HEK293 (cell line): ENCODE results near the gene AADAC.

Experiments
- CTCF ChIA-PET: fragments of 350-600 bp; formaldehyde crosslinking; extraction: SDS; loops from one replicate; lab custom pipeline; 2021; ENCODE audit warnings: antibody characterized with exemption; lab: Yijun Ruan, JAX
- POLR2A ChIA-PET: fragments of 300-600 bp; formaldehyde crosslinking; extraction: SDS; loops from one replicate; lab custom pipeline; 2020; ENCODE audit warnings: antibody characterized with exemption, inconsistent platforms; lab: Yijun Ruan, JAX
- H3K27ac ChIP-seq: fragments of 200-500 bp; sonication (Bioruptor generic); 2 replicates; pipeline ENCODE4 v1.5.1; 2014; ENCODE audit warnings: low read depth, low read length, control low read depth, inconsistent platforms; ENCODE audit errors: extremely low read depth
- H3K36me3 ChIP-seq, 2 experiments: fragments of 200-500 bp in 1 of 2; sonication (Bioruptor generic) in 1 of 2; 1 replicate in 1 of 2; 2 replicates in 1 of 2; pipeline ENCODE4 v1.5.1; 2014 to 2017; ENCODE audit warnings: inconsistent platforms in 2 of 2, low read length in 2 of 2; ENCODE audit not compliant: control insufficient read depth in 2 of 2, insufficient read depth in 1 of 2
- H3K4me1 ChIP-seq: fragments of 200-500 bp; sonication (Bioruptor generic); 2 replicates; pipeline ENCODE4 v1.5.1; 2014; ENCODE audit warnings: mild to moderate bottlenecking, low read length, inconsistent platforms; ENCODE audit not compliant: control insufficient read depth, insufficient read depth
- H3K4me3 ChIP-seq: 2 replicates; pipeline ENCODE4 v1.5.1; 2011; ENCODE audit warnings: low read depth, mild to moderate bottlenecking, control low read depth, low read length, moderate library complexity
- H3K9me3 ChIP-seq: fragments of 200-500 bp; sonication (Bioruptor generic); 2 replicates; pipeline ENCODE4 v1.5.1; 2014; ENCODE audit warnings: low read depth, low read length, inconsistent platforms; ENCODE audit not compliant: control insufficient read depth, insufficient read depth
- HOXA7 ChIP-seq: sonication (generic); formaldehyde crosslinking; IDR thresholded peaks from 2 replicates; pipeline ENCODE4 v1.8.1; 2022; ENCODE audit warnings: missing genetic modification reagents, borderline replicate concordance
- HOXD13 ChIP-seq: sonication (generic); formaldehyde crosslinking; IDR thresholded peaks from 2 replicates; pipeline ENCODE4 v1.8.0; 2022; ENCODE audit warnings: missing genetic modification reagents, borderline replicate concordance
- KLF16 ChIP-seq: fragments of 450-650 bp; formaldehyde crosslinking; IDR thresholded peaks from 2 replicates; pipeline ENCODE4 v1.5.1; 2017; ENCODE audit warnings: missing biosample characterization, missing genetic modification characterization
- MZF1 ChIP-seq: fragments of 450-650 bp; formaldehyde crosslinking; IDR thresholded peaks from 2 replicates; pipeline ENCODE4 v1.5.1; 2017; ENCODE audit warnings: missing biosample characterization, missing genetic modification characterization, borderline replicate concordance
- SCRT2 ChIP-seq: fragments of 450-650 bp; formaldehyde crosslinking; IDR thresholded peaks from 2 replicates; pipeline ENCODE4 v1.5.1; 2016; ENCODE audit warnings: missing biosample characterization, missing genetic modification characterization
- ZNF138 ChIP-seq: fragments of 450-650 bp; formaldehyde crosslinking; IDR thresholded peaks from 2 replicates; pipeline ENCODE4 v1.5.1; 2016; ENCODE audit warnings: missing biosample characterization, missing genetic modification characterization, borderline replicate concordance
- ZNF184 ChIP-seq: fragments of 450-650 bp; IDR thresholded peaks from 2 replicates; pipeline ENCODE4 v1.5.1; 2018; ENCODE audit warnings: missing biosample characterization, mild to moderate bottlenecking, missing genetic modification characterization
- ZNF404 ChIP-seq: fragments of 450-650 bp; formaldehyde crosslinking; IDR thresholded peaks from 2 replicates; pipeline ENCODE4 v1.5.1; 2017; ENCODE audit warnings: missing biosample characterization, missing genetic modification characterization
- ZNF530 ChIP-seq: fragments of 450-650 bp; formaldehyde crosslinking; IDR thresholded peaks from 2 replicates; pipeline ENCODE4 v1.5.1; 2016; ENCODE audit warnings: low read depth, missing biosample characterization, missing genetic modification characterization
- ZNF571 ChIP-seq: fragments of 450-650 bp; formaldehyde crosslinking; IDR thresholded peaks from 2 replicates; pipeline ENCODE4 v1.5.0; 2017; ENCODE audit warnings: missing biosample characterization, missing genetic modification characterization
- ZNF621 ChIP-seq: fragments of 450-650 bp; formaldehyde crosslinking; IDR thresholded peaks from 2 replicates; pipeline ENCODE4 v1.5.1; 2017; ENCODE audit warnings: missing biosample characterization, missing genetic modification characterization
- TF ChIP-seq, protein P1 (sequence below): fragments of 450-650 bp; formaldehyde crosslinking; optimal IDR thresholded peaks from 2 replicates; pipeline ENCODE3; 2016; ENCODE audit warnings: missing biosample characterization, mild to moderate bottlenecking, missing genetic modification characterization
- TF ChIP-seq, protein P2 (sequence below): sonication (generic); formaldehyde crosslinking; IDR thresholded peaks from 2 replicates; pipeline ENCODE4 v1.8.1; 2022; ENCODE audit warnings: mild to moderate bottlenecking, moderate library complexity, missing genetic modification reagents
- TF ChIP-seq, protein P3 (sequence below): fragments of 450-650 bp; formaldehyde crosslinking; IDR thresholded peaks from 2 replicates; pipeline ENCODE4 v1.5.1; 2016; ENCODE audit warnings: missing biosample characterization, missing genetic modification characterization, borderline replicate concordance
- TF ChIP-seq, protein P4 (sequence below): IDR thresholded peaks from 2 replicates; pipeline ENCODE4 v1.6.1; 2011; ENCODE audit warnings: mild to moderate bottlenecking, low read depth, low read length, borderline replicate concordance
- TF ChIP-seq, protein P5 (sequence below): fragments of 450-650 bp; formaldehyde crosslinking; IDR thresholded peaks from 2 replicates; pipeline ENCODE4 v1.5.1; 2016; ENCODE audit warnings: missing biosample characterization, missing genetic modification characterization
- TF ChIP-seq, protein P6 (sequence below): fragments of 450-650 bp; formaldehyde crosslinking; IDR thresholded peaks from 2 replicates; pipeline ENCODE4 v1.5.1; 2016; ENCODE audit warnings: missing biosample characterization, missing genetic modification characterization
- TF ChIP-seq, protein P7 (sequence below): fragments of 450-650 bp; formaldehyde crosslinking; IDR thresholded peaks from 2 replicates; pipeline ENCODE4 v1.5.1; 2016; ENCODE audit warnings: missing biosample characterization, missing genetic modification characterization
- TF ChIP-seq, protein P8 (sequence below): fragments of 450-650 bp; formaldehyde crosslinking; conservative IDR thresholded peaks from 2 replicates; pipeline ENCODE4 v1.5.1; 2016; ENCODE audit warnings: low read depth, missing biosample characterization, missing genetic modification characterization

The AADAC gene, protein sequence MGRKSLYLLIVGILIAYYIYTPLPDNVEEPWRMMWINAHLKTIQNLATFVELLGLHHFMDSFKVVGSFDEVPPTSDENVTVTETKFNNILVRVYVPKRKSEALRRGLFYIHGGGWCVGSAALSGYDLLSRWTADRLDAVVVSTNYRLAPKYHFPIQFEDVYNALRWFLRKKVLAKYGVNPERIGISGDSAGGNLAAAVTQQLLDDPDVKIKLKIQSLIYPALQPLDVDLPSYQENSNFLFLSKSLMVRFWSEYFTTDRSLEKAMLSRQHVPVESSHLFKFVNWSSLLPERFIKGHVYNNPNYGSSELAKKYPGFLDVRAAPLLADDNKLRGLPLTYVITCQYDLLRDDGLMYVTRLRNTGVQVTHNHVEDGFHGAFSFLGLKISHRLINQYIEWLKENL

DNA sequence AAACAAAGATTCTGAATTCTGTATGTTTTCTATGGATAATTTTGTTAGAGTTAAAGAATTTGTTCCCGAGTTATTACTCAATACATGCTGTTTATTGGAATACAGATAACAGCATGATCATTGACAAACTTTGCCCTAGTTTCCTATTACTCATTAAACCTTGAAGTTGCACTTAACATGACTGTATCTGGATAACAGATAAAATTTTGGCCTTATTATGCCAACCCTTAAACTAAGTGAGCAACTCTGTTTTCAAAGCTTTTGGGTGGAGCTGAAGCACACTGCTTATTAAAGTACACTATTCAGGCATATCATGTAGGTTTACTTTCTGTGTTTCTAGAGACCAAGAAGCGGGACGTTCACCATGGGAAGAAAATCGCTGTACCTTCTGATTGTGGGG, at the start of gene AADAC:
Gene AADAC, plus strand, starts transcription at position 318 of the 400 bp plus-strand sequence. Its CDS starts 47 bp downstream, at position 365.
- no peaks in the 10 kb centered on the region for H3K4me1 ChIP-seq
- no peaks in the 10 kb centered on the region for H3K36me3 ChIP-seq
- no peaks in the 10 kb centered on the region for H3K9me3 ChIP-seq
- H3K27ac ChIP-seq, result no peak within 1 kb of the TSS
- ChIA-PET CTCF (no interaction called here), POLR2A (no interaction called here)
- H3K4me3 ChIP-seq, result no peak within 1 kb of the TSS
- TF ChIP-seq ZNF621 (tag by site-specific recombination) (no peak), ZNF184 (tag by site-specific recombination) (no peak), ZNF571 (tag by site-specific recombination) (no peak), HOXD13 (CRISPR knock-in tag) (no peak), MZF1 (no peak), SCRT2 (tag by site-specific recombination) (no peak), KLF16 (tag by site-specific recombination) (no peak), ZNF530 (tag by site-specific recombination) (no peak), ZNF404 (tag by site-specific recombination) (no peak), HOXA7 (CRISPR knock-in tag) (no peak), ZNF138 (tag by site-specific recombination) (no peak)
- TF ChIP-seq, protein P1, sequence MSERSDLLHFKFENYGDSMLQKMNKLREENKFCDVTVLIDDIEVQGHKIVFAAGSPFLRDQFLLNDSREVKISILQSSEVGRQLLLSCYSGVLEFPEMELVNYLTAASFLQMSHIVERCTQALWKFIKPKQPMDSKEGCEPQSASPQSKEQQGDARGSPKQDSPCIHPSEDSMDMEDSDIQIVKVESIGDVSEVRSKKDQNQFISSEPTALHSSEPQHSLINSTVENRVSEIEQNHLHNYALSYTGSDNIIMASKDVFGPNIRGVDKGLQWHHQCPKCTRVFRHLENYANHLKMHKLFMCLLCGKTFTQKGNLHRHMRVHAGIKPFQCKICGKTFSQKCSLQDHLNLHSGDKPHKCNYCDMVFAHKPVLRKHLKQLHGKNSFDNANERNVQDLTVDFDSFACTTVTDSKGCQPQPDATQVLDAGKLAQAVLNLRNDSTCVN (tag by site-specific recombination), result no peak
- TF ChIP-seq, protein P2, sequence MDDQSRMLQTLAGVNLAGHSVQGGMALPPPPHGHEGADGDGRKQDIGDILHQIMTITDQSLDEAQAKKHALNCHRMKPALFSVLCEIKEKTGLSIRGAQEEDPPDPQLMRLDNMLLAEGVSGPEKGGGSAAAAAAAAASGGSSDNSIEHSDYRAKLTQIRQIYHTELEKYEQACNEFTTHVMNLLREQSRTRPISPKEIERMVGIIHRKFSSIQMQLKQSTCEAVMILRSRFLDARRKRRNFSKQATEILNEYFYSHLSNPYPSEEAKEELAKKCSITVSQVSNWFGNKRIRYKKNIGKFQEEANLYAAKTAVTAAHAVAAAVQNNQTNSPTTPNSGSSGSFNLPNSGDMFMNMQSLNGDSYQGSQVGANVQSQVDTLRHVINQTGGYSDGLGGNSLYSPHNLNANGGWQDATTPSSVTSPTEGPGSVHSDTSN (CRISPR knock-in tag), result no peak
- TF ChIP-seq, protein P3, sequence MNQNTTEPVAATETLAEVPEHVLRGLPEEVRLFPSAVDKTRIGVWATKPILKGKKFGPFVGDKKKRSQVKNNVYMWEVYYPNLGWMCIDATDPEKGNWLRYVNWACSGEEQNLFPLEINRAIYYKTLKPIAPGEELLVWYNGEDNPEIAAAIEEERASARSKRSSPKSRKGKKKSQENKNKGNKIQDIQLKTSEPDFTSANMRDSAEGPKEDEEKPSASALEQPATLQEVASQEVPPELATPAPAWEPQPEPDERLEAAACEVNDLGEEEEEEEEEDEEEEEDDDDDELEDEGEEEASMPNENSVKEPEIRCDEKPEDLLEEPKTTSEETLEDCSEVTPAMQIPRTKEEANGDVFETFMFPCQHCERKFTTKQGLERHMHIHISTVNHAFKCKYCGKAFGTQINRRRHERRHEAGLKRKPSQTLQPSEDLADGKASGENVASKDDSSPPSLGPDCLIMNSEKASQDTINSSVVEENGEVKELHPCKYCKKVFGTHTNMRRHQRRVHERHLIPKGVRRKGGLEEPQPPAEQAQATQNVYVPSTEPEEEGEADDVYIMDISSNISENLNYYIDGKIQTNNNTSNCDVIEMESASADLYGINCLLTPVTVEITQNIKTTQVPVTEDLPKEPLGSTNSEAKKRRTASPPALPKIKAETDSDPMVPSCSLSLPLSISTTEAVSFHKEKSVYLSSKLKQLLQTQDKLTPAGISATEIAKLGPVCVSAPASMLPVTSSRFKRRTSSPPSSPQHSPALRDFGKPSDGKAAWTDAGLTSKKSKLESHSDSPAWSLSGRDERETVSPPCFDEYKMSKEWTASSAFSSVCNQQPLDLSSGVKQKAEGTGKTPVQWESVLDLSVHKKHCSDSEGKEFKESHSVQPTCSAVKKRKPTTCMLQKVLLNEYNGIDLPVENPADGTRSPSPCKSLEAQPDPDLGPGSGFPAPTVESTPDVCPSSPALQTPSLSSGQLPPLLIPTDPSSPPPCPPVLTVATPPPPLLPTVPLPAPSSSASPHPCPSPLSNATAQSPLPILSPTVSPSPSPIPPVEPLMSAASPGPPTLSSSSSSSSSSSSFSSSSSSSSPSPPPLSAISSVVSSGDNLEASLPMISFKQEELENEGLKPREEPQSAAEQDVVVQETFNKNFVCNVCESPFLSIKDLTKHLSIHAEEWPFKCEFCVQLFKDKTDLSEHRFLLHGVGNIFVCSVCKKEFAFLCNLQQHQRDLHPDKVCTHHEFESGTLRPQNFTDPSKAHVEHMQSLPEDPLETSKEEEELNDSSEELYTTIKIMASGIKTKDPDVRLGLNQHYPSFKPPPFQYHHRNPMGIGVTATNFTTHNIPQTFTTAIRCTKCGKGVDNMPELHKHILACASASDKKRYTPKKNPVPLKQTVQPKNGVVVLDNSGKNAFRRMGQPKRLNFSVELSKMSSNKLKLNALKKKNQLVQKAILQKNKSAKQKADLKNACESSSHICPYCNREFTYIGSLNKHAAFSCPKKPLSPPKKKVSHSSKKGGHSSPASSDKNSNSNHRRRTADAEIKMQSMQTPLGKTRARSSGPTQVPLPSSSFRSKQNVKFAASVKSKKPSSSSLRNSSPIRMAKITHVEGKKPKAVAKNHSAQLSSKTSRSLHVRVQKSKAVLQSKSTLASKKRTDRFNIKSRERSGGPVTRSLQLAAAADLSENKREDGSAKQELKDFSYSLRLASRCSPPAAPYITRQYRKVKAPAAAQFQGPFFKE (tag by site-specific recombination), result no peak
- TF ChIP-seq, protein P4, sequence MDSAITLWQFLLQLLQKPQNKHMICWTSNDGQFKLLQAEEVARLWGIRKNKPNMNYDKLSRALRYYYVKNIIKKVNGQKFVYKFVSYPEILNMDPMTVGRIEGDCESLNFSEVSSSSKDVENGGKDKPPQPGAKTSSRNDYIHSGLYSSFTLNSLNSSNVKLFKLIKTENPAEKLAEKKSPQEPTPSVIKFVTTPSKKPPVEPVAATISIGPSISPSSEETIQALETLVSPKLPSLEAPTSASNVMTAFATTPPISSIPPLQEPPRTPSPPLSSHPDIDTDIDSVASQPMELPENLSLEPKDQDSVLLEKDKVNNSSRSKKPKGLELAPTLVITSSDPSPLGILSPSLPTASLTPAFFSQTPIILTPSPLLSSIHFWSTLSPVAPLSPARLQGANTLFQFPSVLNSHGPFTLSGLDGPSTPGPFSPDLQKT, result no peak
- TF ChIP-seq, protein P5, sequence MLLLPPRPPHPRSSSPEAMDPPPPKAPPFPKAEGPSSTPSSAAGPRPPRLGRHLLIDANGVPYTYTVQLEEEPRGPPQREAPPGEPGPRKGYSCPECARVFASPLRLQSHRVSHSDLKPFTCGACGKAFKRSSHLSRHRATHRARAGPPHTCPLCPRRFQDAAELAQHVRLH (tag by site-specific recombination), result no peak
- TF ChIP-seq, protein P6, sequence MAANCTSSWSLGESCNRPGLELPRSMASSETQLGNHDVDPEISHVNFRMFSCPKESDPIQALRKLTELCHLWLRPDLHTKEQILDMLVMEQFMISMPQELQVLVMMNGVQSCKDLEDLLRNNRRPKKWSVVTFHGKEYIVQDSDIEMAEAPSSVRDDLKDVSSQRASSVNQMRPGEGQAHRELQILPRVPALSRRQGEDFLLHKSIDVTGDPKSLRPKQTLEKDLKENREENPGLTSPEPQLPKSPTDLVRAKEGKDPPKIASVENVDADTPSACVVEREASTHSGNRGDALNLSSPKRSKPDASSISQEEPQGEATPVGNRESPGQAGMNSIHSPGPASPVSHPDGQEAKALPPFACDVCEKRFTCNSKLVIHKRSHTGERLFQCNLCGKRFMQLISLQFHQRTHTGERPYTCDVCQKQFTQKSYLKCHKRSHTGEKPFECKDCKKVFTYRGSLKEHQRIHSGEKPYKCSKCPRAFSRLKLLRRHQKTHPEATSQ (tag by site-specific recombination), result no peak
- TF ChIP-seq, protein P7, sequence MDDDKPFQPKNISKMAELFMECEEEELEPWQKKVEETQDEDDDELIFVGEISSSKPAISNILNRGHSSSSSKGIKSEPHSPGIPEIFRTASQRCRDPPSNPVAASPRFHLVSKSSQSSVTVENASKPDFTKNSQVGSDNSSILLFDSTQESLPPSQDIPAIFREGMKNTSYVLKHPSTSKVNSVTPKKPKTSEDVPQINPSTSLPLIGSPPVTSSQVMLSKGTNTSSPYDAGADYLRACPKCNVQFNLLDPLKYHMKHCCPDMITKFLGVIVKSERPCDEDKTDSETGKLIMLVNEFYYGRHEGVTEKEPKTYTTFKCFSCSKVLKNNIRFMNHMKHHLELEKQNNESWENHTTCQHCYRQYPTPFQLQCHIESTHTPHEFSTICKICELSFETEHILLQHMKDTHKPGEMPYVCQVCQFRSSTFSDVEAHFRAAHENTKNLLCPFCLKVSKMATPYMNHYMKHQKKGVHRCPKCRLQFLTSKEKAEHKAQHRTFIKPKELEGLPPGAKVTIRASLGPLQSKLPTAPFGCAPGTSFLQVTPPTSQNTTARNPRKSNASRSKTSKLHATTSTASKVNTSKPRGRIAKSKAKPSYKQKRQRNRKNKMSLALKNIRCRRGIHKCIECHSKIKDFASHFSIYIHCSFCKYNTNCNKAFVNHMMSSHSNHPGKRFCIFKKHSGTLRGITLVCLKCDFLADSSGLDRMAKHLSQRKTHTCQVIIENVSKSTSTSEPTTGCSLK (tag by site-specific recombination), result no peak
- TF ChIP-seq, protein P8, sequence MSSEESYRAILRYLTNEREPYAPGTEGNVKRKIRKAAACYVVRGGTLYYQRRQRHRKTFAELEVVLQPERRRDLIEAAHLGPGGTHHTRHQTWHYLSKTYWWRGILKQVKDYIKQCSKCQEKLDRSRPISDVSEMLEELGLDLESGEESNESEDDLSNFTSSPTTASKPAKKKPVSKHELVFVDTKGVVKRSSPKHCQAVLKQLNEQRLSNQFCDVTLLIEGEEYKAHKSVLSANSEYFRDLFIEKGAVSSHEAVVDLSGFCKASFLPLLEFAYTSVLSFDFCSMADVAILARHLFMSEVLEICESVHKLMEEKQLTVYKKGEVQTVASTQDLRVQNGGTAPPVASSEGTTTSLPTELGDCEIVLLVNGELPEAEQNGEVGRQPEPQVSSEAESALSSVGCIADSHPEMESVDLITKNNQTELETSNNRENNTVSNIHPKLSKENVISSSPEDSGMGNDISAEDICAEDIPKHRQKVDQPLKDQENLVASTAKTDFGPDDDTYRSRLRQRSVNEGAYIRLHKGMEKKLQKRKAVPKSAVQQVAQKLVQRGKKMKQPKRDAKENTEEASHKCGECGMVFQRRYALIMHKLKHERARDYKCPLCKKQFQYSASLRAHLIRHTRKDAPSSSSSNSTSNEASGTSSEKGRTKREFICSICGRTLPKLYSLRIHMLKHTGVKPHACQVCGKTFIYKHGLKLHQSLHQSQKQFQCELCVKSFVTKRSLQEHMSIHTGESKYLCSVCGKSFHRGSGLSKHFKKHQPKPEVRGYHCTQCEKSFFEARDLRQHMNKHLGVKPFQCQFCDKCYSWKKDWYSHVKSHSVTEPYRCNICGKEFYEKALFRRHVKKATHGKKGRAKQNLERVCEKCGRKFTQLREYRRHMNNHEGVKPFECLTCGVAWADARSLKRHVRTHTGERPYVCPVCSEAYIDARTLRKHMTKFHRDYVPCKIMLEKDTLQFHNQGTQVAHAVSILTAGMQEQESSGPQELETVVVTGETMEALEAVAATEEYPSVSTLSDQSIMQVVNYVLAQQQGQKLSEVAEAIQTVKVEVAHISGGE (tag by site-specific recombination), result no peak
